HEK293 (cell line): Measurements from ENCODE around the gene SOCS1.

Experiments
- ZNF274 ChIP-seq, 2 experiments: fragments of 200-500 bp in 1 of 2; fragments of 450-650 bp in 1 of 2; sonication (Bioruptor generic) in 1 of 2; formaldehyde crosslinking in 1 of 2; IDR thresholded peaks; 2 replicates each; pipeline versions ENCODE4 v1.5.1 to v1.6.1; 2014 to 2016; ENCODE audit warnings: borderline replicate concordance in 1 of 2, inconsistent platforms in 1 of 2, low read length in 1 of 2, missing biosample characterization in 1 of 2, missing genetic modification characterization in 1 of 2
- ZNF362 ChIP-seq: fragments of 450-650 bp; formaldehyde crosslinking; IDR thresholded peaks from 2 replicates; pipeline ENCODE4 v1.5.1; 2016; ENCODE audit warnings: missing biosample characterization, missing genetic modification characterization
- ZNF37A ChIP-seq: fragments of 450-650 bp; IDR thresholded peaks from 2 replicates; pipeline ENCODE4 v1.5.1; 2018; ENCODE audit warnings: missing biosample characterization, missing genetic modification characterization
- ZNF629 ChIP-seq: fragments of 450-650 bp; formaldehyde crosslinking; IDR thresholded peaks from 2 replicates; pipeline ENCODE4 v1.5.1; 2017; ENCODE audit warnings: missing biosample characterization, missing genetic modification characterization
- ZNF768 ChIP-seq: fragments of 450-650 bp; formaldehyde crosslinking; IDR thresholded peaks from 2 replicates; pipeline ENCODE4 v1.5.1; 2018; ENCODE audit warnings: missing biosample characterization, mild to moderate bottlenecking, missing genetic modification characterization
- TF ChIP-seq, protein P1 (sequence below): fragments of 450-650 bp; formaldehyde crosslinking; IDR thresholded peaks from 2 replicates; pipeline ENCODE4 v1.5.1; 2016; ENCODE audit warnings: missing biosample characterization, missing genetic modification characterization

DNA sequence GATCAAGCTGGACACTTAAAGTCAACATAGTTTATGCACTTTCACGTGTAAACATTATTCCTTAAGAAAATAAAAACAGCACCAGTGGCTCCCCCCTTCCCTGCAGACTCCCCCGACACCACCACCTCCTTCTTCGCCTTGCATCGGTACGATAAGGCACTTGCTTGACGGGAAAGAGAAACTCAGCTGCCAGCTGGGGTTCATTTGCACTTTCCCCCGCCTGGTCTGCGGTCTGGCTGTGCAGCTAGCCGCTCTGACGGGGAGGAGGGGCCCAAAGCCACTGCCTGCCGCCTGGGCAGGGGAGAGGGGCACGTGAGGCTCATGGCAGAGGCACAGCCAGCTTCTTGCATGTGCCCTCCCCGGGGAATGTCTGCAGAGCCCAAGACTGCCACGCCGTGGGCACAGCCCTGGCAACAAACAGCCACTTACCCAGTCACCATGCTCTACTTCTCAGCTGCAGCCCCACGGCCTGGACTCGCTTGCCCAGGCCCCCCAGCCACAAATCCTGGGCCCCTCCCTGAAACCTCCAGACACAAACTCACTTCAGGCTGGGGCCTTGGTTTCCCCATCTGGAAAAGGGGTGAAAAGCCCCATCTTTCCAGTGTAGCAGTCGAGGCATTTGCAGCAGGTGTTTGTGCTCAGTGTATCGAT is 41.6 kb upstream of the SOCS1 start:
- TF ChIP-seq, protein P1, sequence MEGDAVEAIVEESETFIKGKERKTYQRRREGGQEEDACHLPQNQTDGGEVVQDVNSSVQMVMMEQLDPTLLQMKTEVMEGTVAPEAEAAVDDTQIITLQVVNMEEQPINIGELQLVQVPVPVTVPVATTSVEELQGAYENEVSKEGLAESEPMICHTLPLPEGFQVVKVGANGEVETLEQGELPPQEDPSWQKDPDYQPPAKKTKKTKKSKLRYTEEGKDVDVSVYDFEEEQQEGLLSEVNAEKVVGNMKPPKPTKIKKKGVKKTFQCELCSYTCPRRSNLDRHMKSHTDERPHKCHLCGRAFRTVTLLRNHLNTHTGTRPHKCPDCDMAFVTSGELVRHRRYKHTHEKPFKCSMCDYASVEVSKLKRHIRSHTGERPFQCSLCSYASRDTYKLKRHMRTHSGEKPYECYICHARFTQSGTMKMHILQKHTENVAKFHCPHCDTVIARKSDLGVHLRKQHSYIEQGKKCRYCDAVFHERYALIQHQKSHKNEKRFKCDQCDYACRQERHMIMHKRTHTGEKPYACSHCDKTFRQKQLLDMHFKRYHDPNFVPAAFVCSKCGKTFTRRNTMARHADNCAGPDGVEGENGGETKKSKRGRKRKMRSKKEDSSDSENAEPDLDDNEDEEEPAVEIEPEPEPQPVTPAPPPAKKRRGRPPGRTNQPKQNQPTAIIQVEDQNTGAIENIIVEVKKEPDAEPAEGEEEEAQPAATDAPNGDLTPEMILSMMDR (tag by site-specific recombination) = no peak
- TF ChIP-seq ZNF629 (tag by site-specific recombination) (no peak), ZNF37A (no peak), ZNF362 (no peak), ZNF274 (IDR thresholded peaks at IDR 0.05; ENCODE audit: low read length) (no peak), ZNF274 (tag by site-specific recombination; IDR thresholded peaks at IDR 0.05; ENCODE audit: borderline replicate concordance) (no peak), ZNF768 (tag by site-specific recombination) (no peak)
